BE2C (cell line): ENCODE results near the gene TIMP4.

Experiments
- DNase-seq: peaks from one replicate; pipeline ENCODE4 v3.0.0-alpha.2; 2020
- H3K27me3 ChIP-seq: fragments of 250-450 bp; sonication (Bioruptor Pico); 2 replicates; pipeline ENCODE4 v1.5.1; 2020; ENCODE audit warnings: mild to moderate bottlenecking
- H3K36me3 ChIP-seq: fragments of 250-450 bp; sonication (Bioruptor Pico); 2 replicates; pipeline ENCODE4 v1.5.1; 2020; ENCODE audit warnings: mild to moderate bottlenecking
- H3K4me1 ChIP-seq: fragments of 250-450 bp; sonication (Bioruptor Pico); 2 replicates; pipeline ENCODE4 v1.5.1; 2020
- H3K4me3 ChIP-seq: 2 replicates; pipeline ENCODE4 v1.5.1; 2011; ENCODE audit warnings: low read depth, low read length
- H3K9me3 ChIP-seq: fragments of 250-450 bp; sonication (Bioruptor Pico); 2 replicates; pipeline ENCODE4 v1.5.1; 2020
- TF ChIP-seq, protein P1 (sequence below): IDR thresholded peaks from 2 replicates; pipeline ENCODE4 v1.5.1; 2012; ENCODE audit warnings: mild to moderate bottlenecking, low read depth, low read length

Gene TIMP4

DNA sequence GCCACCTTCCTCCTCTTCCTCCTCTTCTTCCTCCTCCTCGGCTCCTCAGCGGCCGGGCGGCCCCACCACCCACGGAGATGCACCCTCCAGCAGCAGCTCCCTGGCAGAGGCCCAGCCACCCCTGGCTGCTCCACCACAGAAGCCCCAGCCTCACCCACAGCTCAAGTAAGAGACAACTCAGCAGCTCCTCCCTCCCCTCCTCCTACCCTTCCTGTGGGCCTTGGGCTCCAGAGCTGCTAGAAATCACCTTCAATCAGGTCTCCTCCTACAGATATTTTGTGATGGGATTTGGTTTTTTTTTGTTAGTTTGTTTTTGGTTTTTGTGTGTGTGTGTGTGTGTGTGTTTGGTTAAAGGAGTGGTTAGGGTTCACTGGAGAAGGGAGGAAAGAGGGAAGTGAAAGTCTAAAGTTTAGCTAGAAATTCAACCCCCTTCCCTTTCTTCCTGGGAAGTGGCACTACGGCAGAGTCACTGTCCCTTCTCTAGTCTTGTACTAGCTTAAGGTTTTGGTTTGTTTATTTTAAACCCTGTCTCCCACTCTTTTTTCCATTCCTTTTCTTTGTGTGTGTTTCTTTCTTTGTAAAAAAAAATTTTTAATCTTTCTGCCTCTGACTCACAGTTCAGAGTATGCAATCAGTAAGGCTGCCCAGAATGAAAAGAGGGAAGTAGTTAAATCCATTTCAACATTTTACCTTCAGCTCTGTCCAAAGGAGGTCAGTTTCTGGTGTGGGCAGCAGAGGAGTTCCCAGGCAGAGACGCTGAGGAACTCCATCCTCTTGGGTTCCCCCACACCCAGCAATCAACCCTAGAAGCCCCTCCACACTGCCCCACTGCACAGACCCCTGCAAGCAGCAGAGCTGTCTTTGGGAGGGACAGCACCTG lies 29.0 kb upstream of the TIMP4 start:
- TF ChIP-seq, protein P1, sequence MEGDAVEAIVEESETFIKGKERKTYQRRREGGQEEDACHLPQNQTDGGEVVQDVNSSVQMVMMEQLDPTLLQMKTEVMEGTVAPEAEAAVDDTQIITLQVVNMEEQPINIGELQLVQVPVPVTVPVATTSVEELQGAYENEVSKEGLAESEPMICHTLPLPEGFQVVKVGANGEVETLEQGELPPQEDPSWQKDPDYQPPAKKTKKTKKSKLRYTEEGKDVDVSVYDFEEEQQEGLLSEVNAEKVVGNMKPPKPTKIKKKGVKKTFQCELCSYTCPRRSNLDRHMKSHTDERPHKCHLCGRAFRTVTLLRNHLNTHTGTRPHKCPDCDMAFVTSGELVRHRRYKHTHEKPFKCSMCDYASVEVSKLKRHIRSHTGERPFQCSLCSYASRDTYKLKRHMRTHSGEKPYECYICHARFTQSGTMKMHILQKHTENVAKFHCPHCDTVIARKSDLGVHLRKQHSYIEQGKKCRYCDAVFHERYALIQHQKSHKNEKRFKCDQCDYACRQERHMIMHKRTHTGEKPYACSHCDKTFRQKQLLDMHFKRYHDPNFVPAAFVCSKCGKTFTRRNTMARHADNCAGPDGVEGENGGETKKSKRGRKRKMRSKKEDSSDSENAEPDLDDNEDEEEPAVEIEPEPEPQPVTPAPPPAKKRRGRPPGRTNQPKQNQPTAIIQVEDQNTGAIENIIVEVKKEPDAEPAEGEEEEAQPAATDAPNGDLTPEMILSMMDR, result no peak
- no peaks in the 10 kb centered on the region for H3K27me3 ChIP-seq
- H3K9me3 ChIP-seq, result no peaks in the 10 kb centered on the region
- no peak overlapping the region for H3K4me3 ChIP-seq
- DNase-seq, result no peak
- H3K36me3 ChIP-seq, result peaks cover 10% of the 10 kb centered on the region
- H3K4me1 ChIP-seq, result no peaks in the 10 kb centered on the region

DNA sequence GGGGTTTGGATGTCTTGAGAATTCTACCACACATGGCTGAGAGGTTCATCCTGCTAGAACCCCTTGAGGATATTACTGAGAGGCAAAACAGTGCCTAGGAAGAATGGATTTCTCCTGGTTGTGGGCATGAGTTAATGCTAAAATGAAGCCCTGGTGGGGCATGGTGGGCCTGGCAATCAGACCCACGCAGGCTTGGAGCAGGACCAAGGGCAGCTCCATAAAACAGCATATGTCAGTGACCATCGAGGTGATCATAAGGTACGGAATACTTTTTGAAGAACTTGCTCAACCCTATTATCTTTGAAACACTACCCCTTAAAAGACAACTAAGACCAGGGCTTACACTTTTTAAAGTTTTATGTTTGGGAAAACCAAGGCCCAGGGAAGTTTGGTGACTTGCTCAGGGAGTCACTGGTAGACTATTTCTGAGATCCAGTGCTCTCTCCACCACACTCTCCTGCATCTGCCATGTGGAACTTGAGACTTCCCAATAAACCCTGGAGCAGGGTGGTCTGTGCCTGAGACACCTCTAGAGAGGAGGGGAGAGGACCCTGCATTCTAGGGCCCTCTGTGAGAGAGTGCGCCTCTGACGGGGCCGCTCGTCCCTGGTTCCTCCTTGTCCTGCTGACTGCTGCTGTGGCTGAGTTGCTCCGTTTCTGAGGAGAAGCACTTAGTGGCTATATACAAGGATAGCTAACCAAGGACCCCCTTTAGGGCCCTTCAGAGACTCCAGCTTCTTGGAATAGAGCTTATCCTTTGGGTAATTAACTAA lies 28.0 kb upstream of the TIMP4 start:
- Histone ChIP-seq H3K4me1 (no peaks in the 10 kb centered on the region), H3K4me3 (no peak overlapping the region), H3K9me3 (no peaks in the 10 kb centered on the region), H3K27me3 (no peaks in the 10 kb centered on the region), H3K36me3 (peaks cover 10% of the 10 kb centered on the region)
- TF ChIP-seq, protein P1, result no peak
- DNase-seq, result no peak

DNA sequence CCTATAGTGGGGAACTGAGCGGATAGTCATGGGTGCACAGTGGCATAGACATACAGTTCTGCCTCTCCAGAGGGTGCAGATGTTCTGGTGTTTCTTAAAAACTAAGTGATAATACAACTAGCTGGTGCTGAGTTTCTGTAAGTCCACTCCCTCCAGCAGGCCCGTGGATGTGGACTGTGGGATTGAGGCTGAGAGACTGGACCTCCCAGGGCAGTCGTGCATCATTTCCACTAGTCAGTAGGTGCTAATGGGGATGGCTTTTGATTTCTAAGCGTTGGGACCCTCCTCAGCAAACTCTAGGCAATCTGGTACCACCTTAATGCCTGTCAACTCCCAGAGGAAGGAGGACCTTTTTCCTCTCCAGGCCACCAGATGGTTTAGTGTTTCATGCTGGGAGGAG lies 27.3 kb upstream of the TIMP4 start:
- Histone ChIP-seq H3K4me3 (no peak overlapping the region), H3K36me3 (peaks cover 8% of the 10 kb centered on the region; the same call in 1 of the 2 replicates), H3K9me3 (no peaks in the 10 kb centered on the region), H3K4me1 (no peaks in the 10 kb centered on the region), H3K27me3 (no peaks in the 10 kb centered on the region)
- no peak for DNase-seq
- TF ChIP-seq, protein P1, result no peak

DNA sequence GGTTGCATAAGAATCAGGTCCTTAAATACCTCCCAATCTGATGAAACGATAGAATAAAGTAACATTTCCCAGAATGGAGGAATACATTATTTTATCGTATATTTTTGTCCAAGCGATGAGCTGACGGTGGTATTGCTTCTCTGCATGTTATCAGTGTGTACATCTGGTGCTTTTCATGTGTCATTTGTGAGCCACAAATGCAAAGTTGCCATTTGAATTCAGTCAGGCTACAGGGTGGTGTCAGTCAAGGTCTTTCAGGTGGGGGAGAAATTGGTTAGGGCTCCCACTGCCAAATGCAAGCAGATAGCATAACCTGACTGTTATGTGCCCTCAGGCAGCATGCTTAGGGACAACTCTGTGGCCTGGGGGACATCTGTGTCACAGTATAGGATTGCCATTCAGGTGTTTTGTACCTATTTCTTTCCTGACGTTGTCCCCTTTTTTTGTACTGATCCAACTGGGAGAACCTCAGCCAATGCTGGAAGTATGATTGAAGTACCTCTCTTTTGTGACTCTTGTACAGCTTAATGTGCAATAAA lies 26.5 kb upstream of the TIMP4 start:
- H3K36me3 ChIP-seq, result peaks cover 5% of the 10 kb centered on the region; the same call in 1 of the 2 replicates
- H3K4me3 ChIP-seq, result no peak overlapping the region
- H3K4me1 ChIP-seq, result no peaks in the 10 kb centered on the region
- no peaks in the 10 kb centered on the region for H3K9me3 ChIP-seq
- DNase-seq, result no peak
- TF ChIP-seq, protein P1, result no peak
- H3K27me3 ChIP-seq, result no peaks in the 10 kb centered on the region

DNA sequence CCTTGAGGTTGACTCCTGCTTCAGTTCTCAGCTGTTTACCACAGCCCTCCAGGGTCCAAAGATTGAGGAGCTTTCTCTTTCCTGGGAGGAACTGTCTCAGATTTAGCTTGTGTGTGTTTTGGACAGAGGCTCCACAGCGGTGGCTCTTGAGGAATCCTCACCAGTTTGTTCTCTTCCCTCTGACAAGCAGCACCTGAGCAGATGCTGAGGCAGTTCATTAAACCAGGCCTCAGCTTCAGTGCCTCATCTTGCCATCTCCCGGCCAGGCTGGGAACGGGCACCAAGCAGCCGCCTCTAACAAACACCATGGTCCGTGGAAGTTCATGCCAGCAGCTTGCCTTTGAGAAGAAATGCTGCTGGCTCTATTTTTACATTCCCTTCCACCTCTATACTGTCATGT lies 25.8 kb upstream of the TIMP4 start:
- peaks cover 5% of the 10 kb centered on the region; the same call in 1 of the 2 replicates for H3K36me3 ChIP-seq
- no peaks in the 10 kb centered on the region for H3K4me1 ChIP-seq
- no peak overlapping the region for H3K4me3 ChIP-seq
- no peak for DNase-seq
- H3K9me3 ChIP-seq, result no peaks in the 10 kb centered on the region
- TF ChIP-seq, protein P1, result no peak
- no peaks in the 10 kb centered on the region for H3K27me3 ChIP-seq
